ENCODE measurements around the gene KRTAP12-4.

DNA sequence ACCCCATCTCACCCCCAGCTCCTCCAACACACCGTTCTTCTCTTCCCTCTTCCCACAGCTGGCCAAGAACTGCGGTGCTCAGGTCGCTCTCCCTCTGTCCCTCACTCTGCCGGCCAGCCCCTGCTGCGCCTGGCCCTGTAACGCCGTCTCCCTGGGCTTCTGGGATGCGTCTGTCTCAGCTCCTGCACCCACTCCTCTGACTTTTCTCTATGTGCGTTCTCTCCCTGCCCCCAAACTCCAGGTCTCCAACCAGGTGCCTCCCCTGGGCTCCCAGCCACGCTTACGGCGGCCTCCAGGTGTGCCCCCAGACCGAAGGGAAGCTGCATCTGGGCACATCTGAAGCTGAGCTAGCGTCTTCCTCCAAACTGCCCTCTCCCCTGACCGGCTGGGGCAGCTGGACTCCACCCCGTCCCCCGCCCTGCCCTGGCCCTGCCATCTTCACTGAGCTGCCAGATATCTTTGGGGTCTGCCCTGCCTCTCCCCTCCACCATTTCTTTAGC, 45.1 kb upstream of the KRTAP12-4 start:
- TF ChIP-seq, protein P1, sequence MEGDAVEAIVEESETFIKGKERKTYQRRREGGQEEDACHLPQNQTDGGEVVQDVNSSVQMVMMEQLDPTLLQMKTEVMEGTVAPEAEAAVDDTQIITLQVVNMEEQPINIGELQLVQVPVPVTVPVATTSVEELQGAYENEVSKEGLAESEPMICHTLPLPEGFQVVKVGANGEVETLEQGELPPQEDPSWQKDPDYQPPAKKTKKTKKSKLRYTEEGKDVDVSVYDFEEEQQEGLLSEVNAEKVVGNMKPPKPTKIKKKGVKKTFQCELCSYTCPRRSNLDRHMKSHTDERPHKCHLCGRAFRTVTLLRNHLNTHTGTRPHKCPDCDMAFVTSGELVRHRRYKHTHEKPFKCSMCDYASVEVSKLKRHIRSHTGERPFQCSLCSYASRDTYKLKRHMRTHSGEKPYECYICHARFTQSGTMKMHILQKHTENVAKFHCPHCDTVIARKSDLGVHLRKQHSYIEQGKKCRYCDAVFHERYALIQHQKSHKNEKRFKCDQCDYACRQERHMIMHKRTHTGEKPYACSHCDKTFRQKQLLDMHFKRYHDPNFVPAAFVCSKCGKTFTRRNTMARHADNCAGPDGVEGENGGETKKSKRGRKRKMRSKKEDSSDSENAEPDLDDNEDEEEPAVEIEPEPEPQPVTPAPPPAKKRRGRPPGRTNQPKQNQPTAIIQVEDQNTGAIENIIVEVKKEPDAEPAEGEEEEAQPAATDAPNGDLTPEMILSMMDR (conservative IDR thresholded peaks at IDR 0.05; ENCODE audit: low read length), result no peak
- no peak for TF ChIP-seq EZH2phosphoT487 (IDR thresholded peaks at IDR 0.05; ENCODE audit: borderline replicate concordance, low read depth, low read length)
